Glomerular visceral epithelial cell (primary cell): ENCODE measurements around the gene PITPNM3.
A peak's percentile ranks its signal among the peaks of the same experiment; 100 is the strongest.
"Not testable (repeated sequence)": the region's sequence is repeated elsewhere in the genome, so short reads cannot be mapped to it uniquely, and the experiment has no call there.

Source experiments
- DNase-seq: peaks from one replicate; pipeline ENCODE4 v3.0.0-alpha.2; 2016; ENCODE audit errors: extremely low spot score

PITPNM3 gene

GRCh38 chr17:6556121-6557039 is at the start of gene PITPNM3:
PITPNM3 (minus strand) TSS chr17:6556555; CDS start chr17:6556406, 149 bp downstream.
- DNase-seq, result peak; percentile 20

GRCh38 chr17:6605142-6605541 is 48.8 kb upstream of the PITPNM3 start:
- no peak for DNase-seq

GRCh38 chr17:6603744-6604325 is 47.5 kb upstream of the PITPNM3 start:
- DNase-seq, result no peak

GRCh38 chr17:6602141-6602540 is 45.8 kb upstream of the PITPNM3 start:
- DNase-seq, result no peak

- no peak for DNase-seq
Measured at GRCh38 chr17:6599364-6599763, 43.0 kb upstream of the PITPNM3 start.

GRCh38 chr17:6597727-6598126 is 41.4 kb upstream of the PITPNM3 start:
- no peak for DNase-seq

GRCh38 chr17:6596941-6597340 is 40.6 kb upstream of the PITPNM3 start:
- DNase-seq, result no peak

- DNase-seq, result no peak
Measured at GRCh38 chr17:6596511-6596910, 40.2 kb upstream of the PITPNM3 start.

- no peak for DNase-seq
Measured at GRCh38 chr17:6596081-6596480, 39.7 kb upstream of the PITPNM3 start.

GRCh38 chr17:6593371-6593770 is 37.0 kb upstream of the PITPNM3 start:
- not testable (repeated sequence) for DNase-seq

GRCh38 chr17:6592173-6592572 is 35.8 kb upstream of the PITPNM3 start:
- peak; percentile 84 for DNase-seq

- DNase-seq, result peak; percentile 86
Measured at GRCh38 chr17:6591599-6592158, 35.3 kb upstream of the PITPNM3 start.

- DNase-seq, result no peak
Measured at GRCh38 chr17:6589266-6589946, 33.1 kb upstream of the PITPNM3 start.

GRCh38 chr17:6588165-6588564 is 31.8 kb upstream of the PITPNM3 start:
- no peak for DNase-seq

- DNase-seq, result no peak
Measured at GRCh38 chr17:6587310-6587709, 31.0 kb upstream of the PITPNM3 start.

- DNase-seq, result no peak
Measured at GRCh38 chr17:6583411-6583810, 27.1 kb upstream of the PITPNM3 start.

- no peak for DNase-seq
Measured at GRCh38 chr17:6580625-6581024, 24.3 kb upstream of the PITPNM3 start.

GRCh38 chr17:6578491-6578890 is 22.1 kb upstream of the PITPNM3 start:
- no peak for DNase-seq

- DNase-seq, result no peak
Measured at GRCh38 chr17:6577686-6578263, 21.4 kb upstream of the PITPNM3 start.

- no peak for DNase-seq
Measured at GRCh38 chr17:6576038-6576785, 19.9 kb upstream of the PITPNM3 start.

GRCh38 chr17:6575596-6575988 is 19.2 kb upstream of the PITPNM3 start:
- DNase-seq, result no peak
